Measurements from ENCODE around the gene BMP8B. TPM values are rescaled to one million over a fixed set of nuclear protein-coding genes. Genes with fewer than 3 reads are reported as not detected.

Gene BMP8B
- total and polyA plus RNA-seq, 2 donors (not counting 1 experiment from before 2014, with no cell fraction given), result 1.5 to 2.3 TPM

DNA sequence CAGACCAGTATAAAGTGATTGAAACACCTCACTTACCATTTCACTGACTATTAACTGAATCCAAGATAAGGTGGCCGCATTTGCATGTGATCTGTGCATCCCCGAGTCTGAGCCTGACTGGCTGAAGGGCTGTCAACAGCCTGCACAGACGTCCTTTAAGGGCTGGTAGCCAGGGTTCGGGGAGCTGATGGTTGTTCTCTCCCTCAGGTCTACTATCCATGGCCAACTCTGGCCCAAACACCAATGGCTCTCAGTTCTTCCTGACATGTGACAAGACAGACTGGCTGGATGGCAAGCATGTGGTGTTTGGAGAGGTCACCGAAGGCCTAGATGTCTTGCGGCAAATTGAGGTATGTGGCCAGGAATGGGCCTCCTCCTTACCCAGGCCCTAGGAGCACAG, 36.0 kb downstream of the BMP8B start:
- Histone ChIP-seq H3K36me3 (replicated peaks in 1 of 2; ENCODE audit: control extremely low read depth in 1 of 2, control insufficient read depth in 1 of 2, extremely low read depth in 1 of 2, insufficient read depth in 2 of 2, low read length in 1 of 2) (peaks cover 5 to 92% of the 10 kb centered on the region in 2 experiments), H3K4me2 (replicated peaks; ENCODE audit: low read depth, low read length, poor library complexity, severe bottlenecking) (no peak overlapping the region), H4K20me1 (ENCODE audit: control insufficient read depth, insufficient read depth, low read length, poor library complexity, severe bottlenecking) (peaks cover 5% of the 10 kb centered on the region), H3K4me1 (ENCODE audit: control insufficient read depth in 2 of 2, insufficient read depth in 2 of 2, low read length in 2 of 2) (no peaks in the 10 kb centered on the region), H3K79me2 (ENCODE audit: control insufficient read depth, insufficient read depth, low read length) (no peaks in the 10 kb centered on the region), H3K9me3 (ENCODE audit: control extremely low read depth in 1 of 3, control insufficient read depth in 2 of 3, insufficient read depth in 1 of 3, low read length in 2 of 3) (no peaks in the 10 kb centered on the region), H3K4me3 (ENCODE audit: control extremely low read depth in 1 of 5, extremely low read depth in 1 of 5, insufficient read depth in 1 of 5, low read depth in 2 of 5, low read length in 4 of 5) (no peak overlapping the region), H3K27ac (ENCODE audit: low read length in 2 of 2) (no peak overlapping the region), H2AFZ (ENCODE audit: insufficient read depth, low read depth, low read length, poor library complexity, severe bottlenecking) (no peak overlapping the region), H3K27me3 (replicated peaks in 1 of 4; ENCODE audit: control extremely low read depth in 1 of 4, control insufficient read depth in 3 of 4, insufficient read depth in 4 of 4, low read length in 3 of 4) (no peaks in the 10 kb centered on the region), H3K9ac (ENCODE audit: low read length) (no peak overlapping the region)
- CTCF ChIA-PET, result interaction anchor here (1.0 kb wide), 1 partner anchor 64 kb away, joined by 3 read pairs; no protein-coding TSS in a partner anchor
- POLR2A ChIA-PET, result no interaction called here
- no peak overlapping the region for H3K27ac Mint-ChIP-seq
- no peaks in the 10 kb centered on the region for H3K27me3 Mint-ChIP-seq
- WGBS (ENCODE audit: insufficient coverage), result 97% methylated on average over 5 of the region's 6 CpGs
- DNase-seq (no peak), ATAC-seq (ENCODE audit: low read depth) (no peak)
- H3K4me1 Mint-ChIP-seq, result no peaks in the 10 kb centered on the region
- intact Hi-C loops (cut with micrococcal nuclease), result no loop called here
- TF ChIP-seq EZH2 (IDR thresholded peaks at IDR 0.05; ENCODE audit: borderline replicate concordance, insufficient read depth, low read depth, low read length, poor library complexity, severe bottlenecking), result no peak
- TF ChIP-seq, protein P1, sequence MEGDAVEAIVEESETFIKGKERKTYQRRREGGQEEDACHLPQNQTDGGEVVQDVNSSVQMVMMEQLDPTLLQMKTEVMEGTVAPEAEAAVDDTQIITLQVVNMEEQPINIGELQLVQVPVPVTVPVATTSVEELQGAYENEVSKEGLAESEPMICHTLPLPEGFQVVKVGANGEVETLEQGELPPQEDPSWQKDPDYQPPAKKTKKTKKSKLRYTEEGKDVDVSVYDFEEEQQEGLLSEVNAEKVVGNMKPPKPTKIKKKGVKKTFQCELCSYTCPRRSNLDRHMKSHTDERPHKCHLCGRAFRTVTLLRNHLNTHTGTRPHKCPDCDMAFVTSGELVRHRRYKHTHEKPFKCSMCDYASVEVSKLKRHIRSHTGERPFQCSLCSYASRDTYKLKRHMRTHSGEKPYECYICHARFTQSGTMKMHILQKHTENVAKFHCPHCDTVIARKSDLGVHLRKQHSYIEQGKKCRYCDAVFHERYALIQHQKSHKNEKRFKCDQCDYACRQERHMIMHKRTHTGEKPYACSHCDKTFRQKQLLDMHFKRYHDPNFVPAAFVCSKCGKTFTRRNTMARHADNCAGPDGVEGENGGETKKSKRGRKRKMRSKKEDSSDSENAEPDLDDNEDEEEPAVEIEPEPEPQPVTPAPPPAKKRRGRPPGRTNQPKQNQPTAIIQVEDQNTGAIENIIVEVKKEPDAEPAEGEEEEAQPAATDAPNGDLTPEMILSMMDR (IDR thresholded peaks at IDR 0.05), result no peak
- H3K9me3 Mint-ChIP-seq (ENCODE audit: insufficient read depth), result no peaks in the 10 kb centered on the region
- H3K4me3 Mint-ChIP-seq, result no peak overlapping the region

DNA sequence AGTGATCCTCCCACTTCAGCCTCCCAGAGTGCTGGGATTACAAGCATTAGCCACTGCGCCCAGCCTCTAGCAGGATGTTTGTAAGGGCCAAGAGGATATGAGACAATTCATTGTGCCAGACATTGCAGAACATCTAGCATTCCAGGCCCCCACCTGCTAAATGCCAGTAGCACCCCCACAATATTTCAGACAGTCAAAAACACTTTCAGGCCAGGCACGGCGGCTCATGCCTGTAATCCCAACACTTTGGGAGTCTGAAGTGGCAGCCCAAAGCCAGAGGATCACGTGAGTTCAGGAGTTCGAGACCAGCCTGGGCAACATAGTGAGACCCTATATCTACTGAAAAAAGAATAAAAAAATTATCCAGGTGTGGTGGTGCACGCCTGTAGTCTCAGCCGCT, 37.1 kb downstream of the BMP8B start:
- Histone ChIP-seq H4K20me1 (ENCODE audit: control insufficient read depth, insufficient read depth, low read length, poor library complexity, severe bottlenecking) (peaks cover 5% of the 10 kb centered on the region), H3K9ac (ENCODE audit: low read length) (no peak overlapping the region), H3K4me1 (ENCODE audit: control insufficient read depth in 2 of 2, insufficient read depth in 2 of 2, low read length in 2 of 2) (no peaks in the 10 kb centered on the region), H3K36me3 (replicated peaks in 1 of 2; ENCODE audit: control extremely low read depth in 1 of 2, control insufficient read depth in 1 of 2, extremely low read depth in 1 of 2, insufficient read depth in 2 of 2, low read length in 1 of 2) (peaks cover 5 to 93% of the 10 kb centered on the region in 2 experiments), H3K9me3 (ENCODE audit: control extremely low read depth in 1 of 3, control insufficient read depth in 2 of 3, insufficient read depth in 1 of 3, low read length in 2 of 3) (no peaks in the 10 kb centered on the region), H3K27ac (ENCODE audit: low read length in 2 of 2) (no peak overlapping the region), H3K4me3 (ENCODE audit: control extremely low read depth in 1 of 5, extremely low read depth in 1 of 5, insufficient read depth in 1 of 5, low read depth in 2 of 5, low read length in 4 of 5) (no peak overlapping the region), H2AFZ (ENCODE audit: insufficient read depth, low read depth, low read length, poor library complexity, severe bottlenecking) (no peak overlapping the region), H3K27me3 (replicated peaks in 1 of 4; ENCODE audit: control extremely low read depth in 1 of 4, control insufficient read depth in 3 of 4, insufficient read depth in 4 of 4, low read length in 3 of 4) (no peaks in the 10 kb centered on the region), H3K79me2 (ENCODE audit: control insufficient read depth, insufficient read depth, low read length) (no peaks in the 10 kb centered on the region), H3K4me2 (replicated peaks; ENCODE audit: low read depth, low read length, poor library complexity, severe bottlenecking) (no peak overlapping the region)
- no peaks in the 10 kb centered on the region for H3K4me1 Mint-ChIP-seq
- CTCF ChIA-PET, result no interaction called here
- H3K27me3 Mint-ChIP-seq, result no peaks in the 10 kb centered on the region
- no peak for DNase-seq
- no peak for ATAC-seq (ENCODE audit: low read depth)
- H3K27ac Mint-ChIP-seq, result no peak overlapping the region
- TF ChIP-seq EZH2 (IDR thresholded peaks at IDR 0.05; ENCODE audit: borderline replicate concordance, insufficient read depth, low read depth, low read length, poor library complexity, severe bottlenecking), result no peak
- TF ChIP-seq, protein P1 (IDR thresholded peaks at IDR 0.05), result no peak
- 96% methylated on average over 4 of the region's 7 CpGs for WGBS (ENCODE audit: insufficient coverage)
- POLR2A ChIA-PET, result no interaction called here
- intact Hi-C loops (cut with micrococcal nuclease), result no loop called here
- H3K4me3 Mint-ChIP-seq, result no peak overlapping the region
- H3K9me3 Mint-ChIP-seq (ENCODE audit: insufficient read depth), result no peaks in the 10 kb centered on the region

All from B cell (primary cell).